Activated CD4-positive, CD25-positive, alpha-beta regulatory T cell treated with anti-CD3 and anti-CD28 coated beads, Interleukin-2, amount 50 U/mL, for 24 hours (primary cell): ENCODE results near the gene HUNK.

Experiments used
- ATAC-seq, 2 donors: fragments of 150-1000 bp; cut with Tn5 transposase; one replicate each; pipeline ENCODE4 v1.10.0; 2021; ENCODE audit warnings: mild to moderate bottlenecking in 1 of 2, moderate library complexity in 1 of 2

HUNK gene

GRCh38 chr21:31898933-31899630 is 26.3 kb downstream of the HUNK start:
- ATAC-seq = no peak

GRCh38 chr21:31900121-31900895 is 27.5 kb downstream of the HUNK start:
- ATAC-seq = no peak

GRCh38 chr21:31901315-31901714 is 28.5 kb downstream of the HUNK start:
- ATAC-seq = no peak

- no peak for ATAC-seq
Observed at GRCh38 chr21:31902438-31902837, 29.6 kb downstream of the HUNK start.

GRCh38 chr21:31903896-31904295 is 31.1 kb downstream of the HUNK start:
- no peak for ATAC-seq

GRCh38 chr21:31905503-31906451 is 33.0 kb downstream of the HUNK start:
- no peak for ATAC-seq

GRCh38 chr21:31908106-31909031 is 35.5 kb downstream of the HUNK start:
- no peak for ATAC-seq

- ATAC-seq = no peak
Observed at GRCh38 chr21:31909153-31910073, 36.6 kb downstream of the HUNK start.

- no peak for ATAC-seq
Observed at GRCh38 chr21:31910074-31910470, 37.3 kb downstream of the HUNK start.

GRCh38 chr21:31911138-31911907 is 38.5 kb downstream of the HUNK start:
- ATAC-seq = no peak

GRCh38 chr21:31912501-31912900 is 39.7 kb downstream of the HUNK start:
- no peak for ATAC-seq

GRCh38 chr21:31913182-31913608 is 40.4 kb downstream of the HUNK start:
- ATAC-seq = no peak

- ATAC-seq = no peak
Observed at GRCh38 chr21:31914472-31914871, 41.7 kb downstream of the HUNK start.

GRCh38 chr21:31915566-31915965 is 42.7 kb downstream of the HUNK start:
- ATAC-seq = no peak

GRCh38 chr21:31917108-31917507 is 44.3 kb downstream of the HUNK start:
- ATAC-seq = no peak

- no peak for ATAC-seq
Observed at GRCh38 chr21:31918250-31918775, 45.5 kb downstream of the HUNK start.

GRCh38 chr21:31920275-31920674 is 47.5 kb downstream of the HUNK start:
- ATAC-seq = no peak

GRCh38 chr21:31921079-31921478 is 48.3 kb downstream of the HUNK start:
- no peak for ATAC-seq

- no peak for ATAC-seq
Observed at GRCh38 chr21:31922881-31923280, 50.1 kb downstream of the HUNK start.

GRCh38 chr21:31923756-31924155 is 50.9 kb downstream of the HUNK start:
- no peak for ATAC-seq
